Smooth muscle cell (in vitro differentiated cells): ENCODE measurements around the gene SLC39A11. TPM values are rescaled to one million over a fixed set of nuclear protein-coding genes. Genes with fewer than 3 reads are reported as not detected.

Source experiments
- DNase-seq: peaks from one replicate; lab custom pipeline; 2025; ENCODE audit not compliant: unreplicated experiment; lab: John Stamatoyannopoulos, UW
- H2AFZ ChIP-seq: fragments of 200-600 bp; sonication (generic); 2 replicates; pipeline ENCODE4 v1.6.0; 2016; ENCODE audit warnings: antibody characterized with exemption, low read depth, mild to moderate bottlenecking
- H3F3A ChIP-seq: fragments of 200-600 bp; sonication (generic); 2 replicates; pipeline ENCODE4 v1.6.0; 2017; ENCODE audit warnings: antibody characterized with exemption, low read depth
- H3K27ac ChIP-seq: fragments of 200-600 bp; sonication (generic); 2 replicates; pipeline ENCODE4 v1.5.1; 2016; ENCODE audit warnings: low read depth, mild to moderate bottlenecking
- H3K27me3 ChIP-seq: fragments of 200-600 bp; sonication (generic); 2 replicates; pipeline ENCODE4 v1.6.1; 2016; ENCODE audit warnings: low read depth, mild to moderate bottlenecking
- H3K36me3 ChIP-seq: fragments of 200-600 bp; sonication (generic); 2 replicates; pipeline ENCODE4 v1.5.1; 2016; ENCODE audit warnings: low read depth
- H3K4me1 ChIP-seq: fragments of 200-600 bp; sonication (generic); 2 replicates; pipeline ENCODE4 v1.5.1; 2016; ENCODE audit warnings: low read depth
- H3K4me2 ChIP-seq: fragments of 200-600 bp; sonication (generic); 2 replicates; pipeline ENCODE4 v1.6.0; 2016; ENCODE audit warnings: mild to moderate bottlenecking
- H3K4me3 ChIP-seq: fragments of 200-600 bp; sonication (generic); 2 replicates; pipeline ENCODE4 v1.5.1; 2016; ENCODE audit warnings: mild to moderate bottlenecking
- H3K79me2 ChIP-seq: fragments of 200-600 bp; sonication (generic); 2 replicates; pipeline ENCODE4 v1.6.0; 2016; ENCODE audit warnings: low read depth, mild to moderate bottlenecking
- H3K9ac ChIP-seq: fragments of 200-600 bp; sonication (generic); 2 replicates; pipeline ENCODE4 v1.6.0; 2016; ENCODE audit warnings: low read depth
- H3K9me3 ChIP-seq: fragments of 200-600 bp; sonication (generic); replicated peaks from 2 replicates; pipeline ENCODE4 v1.5.1; 2016; ENCODE audit warnings: low read depth
- H4K20me1 ChIP-seq: fragments of 200-600 bp; sonication (generic); 2 replicates; pipeline ENCODE4 v1.6.0; 2016; ENCODE audit warnings: low read depth
- WGBS: methylation state at CpG from one replicate; pipeline ENCODE4 v1.1.7; 2016; ENCODE audit warnings: low lambda C conversion rate; 5-methylcytosine and 5-hydroxymethylcytosine counted together
- polyA plus RNA-seq: library from polyadenylated mRNA; unstranded; fragments of >200 nt; fragmentation: Nextera tagmentation; extraction: Ambion mirVana; gene quantifications from 2 replicates; pipeline ENCODE4 v1.2.1, GENCODE V29; 2016
- total RNA-seq: library from RNA; depleted of rRNA; stranded (reverse); fragments of >200 nt; gene quantifications from 2 replicates; pipeline ENCODE4 v1.2.3, GENCODE V29; 2014
- TF ChIP-seq, protein P1 (sequence below): fragments of 200-600 bp; sonication (generic); IDR thresholded peaks from 2 replicates; pipeline ENCODE4 v1.5.1; 2017; ENCODE audit warnings: borderline replicate concordance, mild to moderate bottlenecking, antibody characterized with exemption; ENCODE audit not compliant: insufficient read depth, poor library complexity, severe bottlenecking

SLC39A11 gene
- total and polyA plus RNA-seq, 2 experiments from 2014 or later: 9.2 to 36.7 TPM

DNA sequence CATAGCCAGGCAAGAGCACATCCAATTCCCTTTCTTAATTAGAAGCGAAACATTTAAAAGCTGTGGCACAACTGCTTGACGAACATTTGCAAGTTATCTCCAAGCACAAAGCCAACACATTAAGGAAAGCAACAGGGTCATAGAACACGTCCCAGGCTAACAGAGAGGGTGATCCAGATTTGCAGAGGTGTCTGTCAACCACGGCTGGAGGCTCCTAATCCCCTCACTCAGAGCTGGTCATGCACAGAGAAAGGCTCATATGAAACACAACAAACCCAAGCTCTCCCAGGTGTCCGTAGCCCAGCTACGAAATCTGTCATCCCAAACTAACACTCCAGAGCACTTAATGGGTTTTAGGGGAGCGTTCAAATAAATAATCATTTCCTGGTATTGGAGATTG is 276.1 kb downstream of the SLC39A11 start:
- Histone ChIP-seq H3F3A (no peaks in the 10 kb centered on the region), H2AFZ (no peak overlapping the region), H3K9ac (no peak overlapping the region), H3K36me3 (no peaks in the 10 kb centered on the region), H3K4me3 (no peak overlapping the region), H3K9me3 (no peaks in the 10 kb centered on the region), H3K4me2 (no peak overlapping the region), H4K20me1 (no peaks in the 10 kb centered on the region), H3K27me3 (no peaks in the 10 kb centered on the region), H3K4me1 (no peaks in the 10 kb centered on the region), H3K27ac (no peak overlapping the region), H3K79me2 (no peaks in the 10 kb centered on the region)
- 90% methylated on average over 7 of the region's 7 CpGs for WGBS
- no peak for DNase-seq
- TF ChIP-seq, protein P1, sequence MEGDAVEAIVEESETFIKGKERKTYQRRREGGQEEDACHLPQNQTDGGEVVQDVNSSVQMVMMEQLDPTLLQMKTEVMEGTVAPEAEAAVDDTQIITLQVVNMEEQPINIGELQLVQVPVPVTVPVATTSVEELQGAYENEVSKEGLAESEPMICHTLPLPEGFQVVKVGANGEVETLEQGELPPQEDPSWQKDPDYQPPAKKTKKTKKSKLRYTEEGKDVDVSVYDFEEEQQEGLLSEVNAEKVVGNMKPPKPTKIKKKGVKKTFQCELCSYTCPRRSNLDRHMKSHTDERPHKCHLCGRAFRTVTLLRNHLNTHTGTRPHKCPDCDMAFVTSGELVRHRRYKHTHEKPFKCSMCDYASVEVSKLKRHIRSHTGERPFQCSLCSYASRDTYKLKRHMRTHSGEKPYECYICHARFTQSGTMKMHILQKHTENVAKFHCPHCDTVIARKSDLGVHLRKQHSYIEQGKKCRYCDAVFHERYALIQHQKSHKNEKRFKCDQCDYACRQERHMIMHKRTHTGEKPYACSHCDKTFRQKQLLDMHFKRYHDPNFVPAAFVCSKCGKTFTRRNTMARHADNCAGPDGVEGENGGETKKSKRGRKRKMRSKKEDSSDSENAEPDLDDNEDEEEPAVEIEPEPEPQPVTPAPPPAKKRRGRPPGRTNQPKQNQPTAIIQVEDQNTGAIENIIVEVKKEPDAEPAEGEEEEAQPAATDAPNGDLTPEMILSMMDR: no peak

DNA sequence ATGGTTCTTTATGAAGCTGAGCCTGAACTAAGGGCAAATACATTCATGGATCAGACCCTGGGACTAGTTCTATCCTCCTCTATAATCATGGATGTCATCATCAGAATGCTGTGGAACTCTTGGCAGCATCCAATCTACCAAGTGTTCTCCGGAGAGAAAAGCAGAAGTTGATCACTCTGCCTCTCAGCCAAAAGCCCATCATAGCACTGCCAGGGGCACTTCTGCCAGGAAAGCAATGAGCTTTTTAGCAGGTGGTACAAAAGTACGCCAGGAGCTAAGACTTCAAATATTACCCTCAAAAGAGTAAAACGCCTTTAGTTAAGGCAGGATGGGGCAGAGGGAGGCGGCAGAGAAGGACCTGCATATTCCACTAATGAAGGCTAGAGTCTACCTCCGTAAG is 279.0 kb downstream of the SLC39A11 start:
- H3K79me2 ChIP-seq: no peaks in the 10 kb centered on the region
- WGBS: 96% methylated on average over 5 of the region's 5 CpGs
- no peak for DNase-seq
- no peak overlapping the region for H3K4me2 ChIP-seq
- TF ChIP-seq, protein P1: no peak
- no peak overlapping the region for H3K9ac ChIP-seq
- H3K27ac ChIP-seq: no peak overlapping the region
- no peaks in the 10 kb centered on the region for H4K20me1 ChIP-seq
- H2AFZ ChIP-seq: no peak overlapping the region
- H3K27me3 ChIP-seq: no peaks in the 10 kb centered on the region
- no peaks in the 10 kb centered on the region for H3K4me1 ChIP-seq
- no peak overlapping the region for H3K4me3 ChIP-seq
- no peaks in the 10 kb centered on the region for H3F3A ChIP-seq
- H3K9me3 ChIP-seq: no peaks in the 10 kb centered on the region
- H3K36me3 ChIP-seq: no peaks in the 10 kb centered on the region

DNA sequence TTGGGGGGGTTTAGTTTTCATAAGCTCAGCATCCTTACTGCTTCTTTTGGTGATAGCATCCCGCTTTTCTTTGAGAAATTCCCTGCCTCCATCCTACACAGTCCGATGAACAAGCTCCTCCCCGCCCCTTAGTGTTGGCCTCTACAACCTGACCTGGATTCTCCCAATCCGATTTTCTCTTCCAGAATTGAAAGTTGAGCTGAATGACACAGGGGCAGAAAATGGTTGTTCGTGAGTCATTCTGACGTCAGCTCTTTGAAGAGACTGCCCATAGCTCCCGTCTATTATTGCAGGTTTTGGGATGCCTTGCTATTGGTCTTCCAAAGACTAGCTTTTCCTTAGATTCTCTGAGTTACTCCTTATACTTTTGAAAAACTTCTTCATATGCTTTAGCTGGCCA is 279.7 kb downstream of the SLC39A11 start:
- Histone ChIP-seq H3K36me3 (no peaks in the 10 kb centered on the region), H3K9ac (no peak overlapping the region), H2AFZ (no peak overlapping the region), H4K20me1 (no peaks in the 10 kb centered on the region), H3K4me1 (no peaks in the 10 kb centered on the region), H3K27me3 (no peaks in the 10 kb centered on the region), H3K9me3 (no peaks in the 10 kb centered on the region), H3K79me2 (no peaks in the 10 kb centered on the region), H3K4me3 (no peak overlapping the region), H3F3A (no peaks in the 10 kb centered on the region), H3K27ac (no peak overlapping the region), H3K4me2 (no peak overlapping the region)
- TF ChIP-seq, protein P1: no peak
- 76% methylated on average over 7 of the region's 7 CpGs for WGBS
- DNase-seq: no peak

DNA sequence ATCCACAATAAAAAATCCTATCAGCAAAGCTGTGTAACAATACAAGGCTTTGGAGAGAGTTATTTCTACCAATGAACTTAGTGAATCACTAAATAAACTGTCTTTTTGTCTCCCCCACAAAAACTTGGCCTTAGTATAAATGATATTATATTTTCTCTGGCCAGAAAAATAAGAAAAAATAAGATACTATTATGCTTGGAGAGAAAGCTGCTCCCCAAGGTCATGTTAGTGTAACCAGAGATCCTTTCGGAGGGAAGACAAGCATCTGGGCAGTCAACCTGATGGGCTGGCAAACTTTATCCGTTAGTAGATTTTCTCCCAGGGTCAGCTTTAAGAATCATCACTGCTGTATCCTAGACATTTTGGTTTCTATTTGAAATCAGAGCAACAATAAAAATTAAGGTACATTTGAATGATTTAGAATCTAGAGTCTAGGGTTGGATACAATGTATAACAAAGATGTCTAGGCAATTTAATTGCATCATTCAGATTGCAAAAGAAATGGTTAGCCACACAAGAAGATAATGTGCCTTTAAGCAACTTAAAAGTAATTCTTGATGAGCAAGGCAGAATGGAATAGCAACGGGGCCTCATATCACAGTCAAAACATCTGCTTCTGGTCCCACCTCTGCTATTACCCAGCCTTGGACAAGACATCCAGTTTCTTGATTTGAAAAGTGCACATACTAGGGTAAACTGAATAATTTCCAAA is 280.4 kb downstream of the SLC39A11 start:
- Histone ChIP-seq H3K4me2 (no peak overlapping the region), H3K4me1 (no peaks in the 10 kb centered on the region)
- 88% methylated on average over 3 of the region's 3 CpGs for WGBS

More for the DNA sequence above, 280.4 kb downstream of the SLC39A11 start:
- no peaks in the 10 kb centered on the region for H3K27me3 ChIP-seq
- no peak overlapping the region for H3K27ac ChIP-seq
- no peak overlapping the region for H3K4me3 ChIP-seq
- no peaks in the 10 kb centered on the region for H3K36me3 ChIP-seq
- no peaks in the 10 kb centered on the region for H4K20me1 ChIP-seq
- TF ChIP-seq, protein P1: no peak
- H3K9ac ChIP-seq: no peak overlapping the region
- no peak for DNase-seq
- H3K79me2 ChIP-seq: no peaks in the 10 kb centered on the region
- H3K9me3 ChIP-seq: no peaks in the 10 kb centered on the region
- no peaks in the 10 kb centered on the region for H3F3A ChIP-seq
- H2AFZ ChIP-seq: no peak overlapping the region
